NB4 (cell line): ENCODE data around the gene TPP2.

Experiments
- DNase-seq: peaks from one replicate; pipeline ENCODE4 v3.0.0; 2010; ENCODE audit warnings: low read depth
- H3K4me3 ChIP-seq: one replicate; pipeline ENCODE4 v1.5.1; 2011; ENCODE audit warnings: mild to moderate bottlenecking, low read depth, low read length, moderate library complexity
- MYC ChIP-seq: IDR thresholded peaks from 2 replicates; pipeline ENCODE4 v1.6.1; 2011; ENCODE audit warnings: low read depth, low read length
- POLR2A ChIP-seq: IDR thresholded peaks from 2 replicates; pipeline ENCODE4 v1.6.1; 2011; ENCODE audit warnings: mild to moderate bottlenecking; ENCODE audit not compliant: insufficient read length; ENCODE audit errors: extremely low read depth
- TF ChIP-seq, protein P1 (sequence below): IDR thresholded peaks from one replicate; pipeline ENCODE4 v1.5.1; 2012; ENCODE audit warnings: low read depth, low read length
- TF ChIP-seq, protein P2 (sequence below): IDR thresholded peaks from 2 replicates; pipeline ENCODE4 v1.6.1; 2011; ENCODE audit warnings: low read depth, low read length

TPP2 gene

DNA sequence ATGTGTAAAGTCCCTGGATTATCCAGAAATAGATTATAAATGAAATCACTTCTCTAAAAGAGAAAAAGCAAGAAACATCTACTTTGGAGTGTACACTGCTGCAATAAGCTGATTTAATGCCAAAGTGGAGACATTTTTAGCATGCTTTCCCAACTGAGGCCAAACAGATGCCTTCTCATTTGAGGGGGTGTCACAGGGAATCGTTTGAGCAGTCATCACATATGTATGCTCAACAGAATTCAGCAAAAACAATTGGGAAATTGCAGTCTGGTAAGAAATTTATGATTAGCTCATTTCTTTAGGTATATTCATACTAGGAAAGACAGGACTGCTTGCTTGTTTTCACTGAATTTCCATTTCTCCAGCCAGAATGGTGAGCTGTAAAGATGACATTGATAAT, 27.3 kb upstream of the TPP2 start:
- no peak for DNase-seq
- no peak overlapping the region for H3K4me3 ChIP-seq
- TF ChIP-seq POLR2A, result no peak
- TF ChIP-seq, protein P1, sequence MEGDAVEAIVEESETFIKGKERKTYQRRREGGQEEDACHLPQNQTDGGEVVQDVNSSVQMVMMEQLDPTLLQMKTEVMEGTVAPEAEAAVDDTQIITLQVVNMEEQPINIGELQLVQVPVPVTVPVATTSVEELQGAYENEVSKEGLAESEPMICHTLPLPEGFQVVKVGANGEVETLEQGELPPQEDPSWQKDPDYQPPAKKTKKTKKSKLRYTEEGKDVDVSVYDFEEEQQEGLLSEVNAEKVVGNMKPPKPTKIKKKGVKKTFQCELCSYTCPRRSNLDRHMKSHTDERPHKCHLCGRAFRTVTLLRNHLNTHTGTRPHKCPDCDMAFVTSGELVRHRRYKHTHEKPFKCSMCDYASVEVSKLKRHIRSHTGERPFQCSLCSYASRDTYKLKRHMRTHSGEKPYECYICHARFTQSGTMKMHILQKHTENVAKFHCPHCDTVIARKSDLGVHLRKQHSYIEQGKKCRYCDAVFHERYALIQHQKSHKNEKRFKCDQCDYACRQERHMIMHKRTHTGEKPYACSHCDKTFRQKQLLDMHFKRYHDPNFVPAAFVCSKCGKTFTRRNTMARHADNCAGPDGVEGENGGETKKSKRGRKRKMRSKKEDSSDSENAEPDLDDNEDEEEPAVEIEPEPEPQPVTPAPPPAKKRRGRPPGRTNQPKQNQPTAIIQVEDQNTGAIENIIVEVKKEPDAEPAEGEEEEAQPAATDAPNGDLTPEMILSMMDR, result no peak

DNA sequence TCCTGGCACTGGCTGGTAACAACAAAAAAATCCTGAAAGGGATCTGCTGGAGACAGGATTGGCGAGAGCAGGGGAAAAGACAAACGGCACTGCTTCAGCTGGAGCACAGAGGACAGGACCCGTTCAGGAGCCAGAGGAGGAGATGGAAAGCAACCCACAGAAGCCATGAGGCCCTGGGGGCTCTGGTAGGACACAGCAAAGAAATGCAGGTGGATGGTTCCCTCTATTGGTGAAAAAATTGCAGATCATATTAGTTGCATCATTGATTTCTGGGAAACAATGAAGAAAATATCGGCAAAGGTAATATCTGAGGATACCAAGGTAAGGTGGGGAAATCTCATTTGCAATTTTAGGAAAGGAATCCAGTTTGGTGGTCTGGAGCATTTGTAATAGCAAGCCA, 25.7 kb upstream of the TPP2 start:
- DNase-seq, result no peak
- TF ChIP-seq MYC, result no peak
- TF ChIP-seq, protein P2, sequence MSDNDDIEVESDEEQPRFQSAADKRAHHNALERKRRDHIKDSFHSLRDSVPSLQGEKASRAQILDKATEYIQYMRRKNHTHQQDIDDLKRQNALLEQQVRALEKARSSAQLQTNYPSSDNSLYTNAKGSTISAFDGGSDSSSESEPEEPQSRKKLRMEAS, result no peak
- TF ChIP-seq POLR2A, result no peak
- TF ChIP-seq, protein P1, result no peak
- no peak overlapping the region for H3K4me3 ChIP-seq

DNA sequence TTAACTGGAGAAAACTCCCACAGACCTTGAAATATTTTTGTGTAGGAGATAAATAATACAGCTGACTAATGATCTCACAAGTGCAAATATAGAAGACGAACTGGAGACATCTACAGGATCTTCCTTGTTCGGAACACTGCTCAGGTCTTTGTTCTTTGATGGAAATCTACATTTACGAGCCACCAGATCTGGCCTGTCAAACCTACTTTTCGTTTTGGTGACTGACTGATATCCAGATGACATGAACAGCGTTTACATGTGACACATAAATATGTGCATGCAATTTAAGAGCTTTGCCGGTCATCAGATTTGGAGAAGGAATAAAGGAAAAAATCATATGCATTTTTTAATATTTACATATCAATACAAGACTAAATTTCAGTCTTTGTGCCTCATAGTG, 24.5 kb upstream of the TPP2 start:
- TF ChIP-seq, protein P2, result no peak
- TF ChIP-seq MYC (no peak), POLR2A (no peak)
- TF ChIP-seq, protein P1, result no peak
- DNase-seq, result no peak
- H3K4me3 ChIP-seq, result no peak overlapping the region

DNA sequence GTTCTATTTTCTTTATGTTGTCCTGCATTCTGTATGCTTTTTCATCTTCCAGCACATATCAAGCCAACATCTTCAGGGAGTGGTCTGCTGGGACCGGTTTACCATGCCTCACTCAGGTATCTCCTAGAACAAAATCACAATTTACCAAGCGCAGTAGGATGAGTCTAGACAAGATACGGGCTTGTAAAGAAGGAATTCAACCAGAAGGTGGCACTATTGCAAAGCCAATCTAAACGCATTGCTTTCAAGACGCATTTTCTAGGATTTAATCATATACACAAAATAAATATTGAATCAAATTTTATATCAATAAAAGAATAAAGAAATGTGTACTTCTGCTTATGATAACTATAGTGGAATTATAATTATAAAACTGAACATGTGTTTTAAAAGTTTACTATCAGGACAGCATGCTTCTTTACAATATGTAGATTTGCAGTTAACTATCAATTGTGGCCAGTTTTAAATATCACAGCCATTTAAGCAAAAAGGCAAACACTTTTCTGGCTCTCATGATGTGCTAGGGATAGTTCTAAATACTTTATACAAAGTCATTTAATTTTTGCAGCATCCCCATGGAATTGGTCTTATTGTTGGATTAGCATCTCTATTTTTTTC, 16.1 kb upstream of the TPP2 start:
- no peak overlapping the region for H3K4me3 ChIP-seq
- peak; percentile 79 for DNase-seq
- TF ChIP-seq MYC (no peak), POLR2A (no peak)
- TF ChIP-seq, protein P1, result peak; percentile 78
- TF ChIP-seq, protein P2, result no peak

DNA sequence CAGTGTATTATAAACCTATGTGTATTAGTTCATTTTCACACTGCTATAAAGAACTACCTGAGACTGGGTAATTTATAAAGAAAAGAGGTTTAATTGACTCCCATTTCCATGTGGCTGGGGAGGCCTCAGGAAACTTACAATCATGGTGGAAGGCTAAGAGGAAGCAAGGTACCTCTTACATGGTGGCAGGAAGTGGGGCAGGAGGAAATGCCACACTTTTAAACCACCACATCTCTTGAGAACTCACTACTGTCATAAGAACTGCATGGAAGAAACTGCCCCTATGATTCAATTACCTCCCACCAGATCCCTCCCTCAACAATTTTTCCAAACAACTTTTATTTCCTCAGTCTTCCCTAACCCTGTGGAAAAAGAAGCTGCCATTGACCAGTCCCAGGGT, 14.5 kb upstream of the TPP2 start:
- TF ChIP-seq MYC (no peak), POLR2A (no peak)
- TF ChIP-seq, protein P2, result no peak
- TF ChIP-seq, protein P1, result no peak
- no peak for DNase-seq
- H3K4me3 ChIP-seq, result no peak overlapping the region

DNA sequence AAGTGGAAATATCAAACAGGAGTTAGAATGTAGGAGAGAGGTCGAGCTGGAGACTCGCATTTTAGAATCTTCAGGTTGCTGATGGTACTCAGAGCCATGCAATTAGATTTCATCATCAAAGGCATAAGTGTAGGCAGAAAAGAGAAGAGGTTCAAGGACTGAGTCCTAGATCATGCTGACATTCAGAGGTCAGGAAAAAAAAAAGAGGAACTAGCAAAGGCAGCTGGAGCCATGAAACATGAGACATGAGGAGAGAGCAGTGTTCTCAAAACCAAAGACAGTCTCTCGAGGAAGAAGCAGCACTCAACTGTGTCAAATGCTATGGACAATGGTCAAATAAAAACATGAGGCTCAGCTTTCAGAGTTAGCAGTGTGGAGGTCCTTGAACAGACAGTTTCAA, 12.4 kb upstream of the TPP2 start:
- TF ChIP-seq, protein P1, result no peak
- TF ChIP-seq MYC (peak; percentile 97), POLR2A (peak; percentile 47)
- TF ChIP-seq, protein P2, result peak; percentile 91
- peak; percentile 90 for DNase-seq
- no peak overlapping the region for H3K4me3 ChIP-seq
